H1 (cell line): Measurements from ENCODE around the gene FOXO6. TPM values are rescaled to one million over a fixed set of nuclear protein-coding genes. Genes with fewer than 3 reads are reported as not detected.

ENCODE experiments used
- CTCF ChIA-PET: fragments of 300-600 bp; sonication (Branson Sonifier 250); formaldehyde crosslinking; loops from one replicate; lab custom pipeline; 2021; ENCODE audit not compliant: partially characterized antibody; lab: Charles Lee
- POLR2A ChIA-PET: fragments of 300-600 bp; sonication (Branson Sonifier 250); formaldehyde crosslinking; loops from one replicate; lab custom pipeline; 2021; ENCODE audit warnings: inconsistent platforms; ENCODE audit not compliant: partially characterized antibody; lab: Charles Lee
- DNase-seq, 2 experiments: peaks; one replicate each; pipeline versions ENCODE4 v3.0.0 to v3.0.0-alpha.2; 2010 to 2022; ENCODE audit warnings: low spot score in 2 of 2, low read depth in 1 of 2, mixed read lengths in 1 of 2
- FAIRE-seq: peaks from 2 replicates; lab custom pipeline; 2011; peaks lifted over from hg19 to GRCh38; lab: Jason Lieb, UNC
- H2AFZ ChIP-seq: 2 replicates; pipeline ENCODE4 v1.8.1; 2012; ENCODE audit warnings: low read length, inconsistent platforms
- H2AK5ac ChIP-seq: 2 replicates; pipeline ENCODE4 v1.6.1; 2013; ENCODE audit warnings: low read depth, low read length
- H2BK120ac ChIP-seq: replicated peaks from 2 replicates; pipeline ENCODE3; 2013; ENCODE audit warnings: low read depth, low read length, inconsistent platforms
- H2BK12ac ChIP-seq: 2 replicates; pipeline ENCODE4 v1.6.1; 2013; ENCODE audit warnings: low read depth, low read length
- H2BK15ac ChIP-seq: 2 replicates; pipeline ENCODE4 v1.6.1; 2013; ENCODE audit warnings: low read length
- H2BK20ac ChIP-seq: 2 replicates; pipeline ENCODE4 v1.6.1; 2013; ENCODE audit warnings: low read length
- H2BK5ac ChIP-seq: 2 replicates; pipeline ENCODE4 v1.6.1; 2013; ENCODE audit warnings: low read depth, low read length
- H3K14ac ChIP-seq: 2 replicates; pipeline ENCODE4 v1.6.1; 2013; ENCODE audit warnings: inconsistent platforms; ENCODE audit not compliant: insufficient read length
- H3K18ac ChIP-seq: 2 replicates; pipeline ENCODE4 v1.6.1; 2013; ENCODE audit warnings: low read length; ENCODE audit errors: extremely low read depth
- H3K23ac ChIP-seq: 2 replicates; pipeline ENCODE4 v1.6.1; 2013; ENCODE audit warnings: inconsistent platforms; ENCODE audit not compliant: insufficient read length
- H3K23me2 ChIP-seq: 2 replicates; pipeline ENCODE4 v1.6.1; 2013; ENCODE audit warnings: low read depth, low read length
- H3K27ac ChIP-seq: 2 replicates; pipeline ENCODE4 v1.6.1; 2011; ENCODE audit warnings: low read depth, low read length, inconsistent platforms
- H3K27me3 ChIP-seq, 4 experiments: replicated peaks in 1 of 4; 1 replicate in 1 of 4; 2 replicates in 3 of 4; pipeline versions ENCODE4 v1.6.1 to v1.8.1; 2011 to 2013; ENCODE audit warnings: low read length in 3 of 4, mild to moderate bottlenecking in 3 of 4, inconsistent platforms in 2 of 4, mixed read lengths in 2 of 4, moderate library complexity in 1 of 4; ENCODE audit not compliant: control insufficient read depth in 3 of 4, insufficient read depth in 3 of 4; ENCODE audit errors: extremely low read depth in 1 of 4
- H3K36me3 ChIP-seq, 4 experiments: 2 replicates each; pipeline versions ENCODE4 v1.6.1 to v1.8.1; 2011 to 2013; ENCODE audit warnings: mild to moderate bottlenecking in 4 of 4, low read length in 3 of 4, moderate library complexity in 2 of 4, control low read depth in 1 of 4, inconsistent platforms in 1 of 4; ENCODE audit not compliant: insufficient read depth in 4 of 4, control insufficient read depth in 2 of 4
- H3K4ac ChIP-seq: replicated peaks from 2 replicates; pipeline ENCODE3; 2013; ENCODE audit warnings: low read length, low read depth, mixed read lengths, inconsistent platforms; ENCODE audit not compliant: insufficient read length
- H3K4me1 ChIP-seq, 4 experiments: replicated peaks in 1 of 4; 1 replicate in 1 of 4; 2 replicates in 3 of 4; pipeline versions ENCODE4 v1.6.1 to v1.8.1; 2011 to 2013; ENCODE audit warnings: low read length in 3 of 4, inconsistent platforms in 2 of 4, mixed read lengths in 1 of 4; ENCODE audit not compliant: insufficient read depth in 4 of 4, control insufficient read depth in 3 of 4
- H3K4me2 ChIP-seq, 2 experiments: 2 replicates each; pipeline versions ENCODE4 v1.6.1 to v1.8.1; 2011 to 2013; ENCODE audit warnings: low read depth in 2 of 2, low read length in 2 of 2, control low read depth in 1 of 2, inconsistent platforms in 1 of 2, mild to moderate bottlenecking in 1 of 2; ENCODE audit not compliant: insufficient read depth in 1 of 2
- H3K4me3 ChIP-seq, 4 experiments: fragments of 200-600, 300-600 bp in 1 of 4; sonication (generic), shearing (Covaris generic), sonication (Bioruptor Twin) in 1 of 4; 2 replicates each; pipeline versions ENCODE4 v1.5.1 to v1.8.1; 2011 to 2016; ENCODE audit warnings: low read length in 4 of 4, low read depth in 3 of 4, control low read depth in 2 of 4, inconsistent platforms in 2 of 4, mild to moderate bottlenecking in 2 of 4, mixed read lengths in 1 of 4, moderate library complexity in 1 of 4; ENCODE audit not compliant: insufficient read depth in 2 of 4; ENCODE audit errors: extremely low read depth in 1 of 4
- H3K56ac ChIP-seq: replicated peaks from 2 replicates; pipeline ENCODE3; 2013; ENCODE audit warnings: low read depth, mild to moderate bottlenecking, mixed read lengths, low read length, inconsistent platforms; ENCODE audit not compliant: insufficient read length
- H3K79me1 ChIP-seq: 2 replicates; pipeline ENCODE4 v1.6.1; 2013; ENCODE audit warnings: low read depth, low read length, control low read depth
- H3K79me2 ChIP-seq, 2 experiments: 2 replicates each; pipeline versions ENCODE4 v1.6.1 to v1.8.1; 2012 to 2013; ENCODE audit warnings: low read length in 2 of 2, mild to moderate bottlenecking in 2 of 2, inconsistent platforms in 1 of 2; ENCODE audit not compliant: insufficient read depth in 2 of 2, control insufficient read depth in 1 of 2
- H3K9ac ChIP-seq, 4 experiments: replicated peaks in 1 of 4; 1 replicate in 1 of 4; 2 replicates in 3 of 4; pipeline versions ENCODE4 v1.6.1 to v1.8.1; 2011 to 2013; ENCODE audit warnings: low read depth in 3 of 4, low read length in 3 of 4, control low read depth in 2 of 4, mild to moderate bottlenecking in 2 of 4, moderate library complexity in 2 of 4, inconsistent platforms in 1 of 4; ENCODE audit errors: extremely low read depth in 1 of 4
- H3K9me3 ChIP-seq, 2 experiments: 2 replicates each; pipeline versions ENCODE4 v1.6.1 to v1.8.1; 2012 to 2013; ENCODE audit warnings: mild to moderate bottlenecking in 2 of 2, moderate library complexity in 2 of 2, control low read depth in 1 of 2, inconsistent platforms in 1 of 2, low read depth in 1 of 2, low read length in 1 of 2, mixed read lengths in 1 of 2; ENCODE audit not compliant: insufficient read depth in 2 of 2
- H4K20me1 ChIP-seq, 2 experiments: replicated peaks in 1 of 2; 2 replicates each; pipeline versions ENCODE3 to v1.8.1; 2011 to 2013; ENCODE audit warnings: inconsistent platforms in 2 of 2, low read length in 2 of 2, mild to moderate bottlenecking in 1 of 2; ENCODE audit not compliant: insufficient read depth in 2 of 2, control insufficient read depth in 1 of 2
- H4K5ac ChIP-seq: 2 replicates; pipeline ENCODE4 v1.6.1; 2013; ENCODE audit warnings: low read length, low read depth, mixed read lengths, inconsistent platforms; ENCODE audit not compliant: insufficient read length
- H4K8ac ChIP-seq: 2 replicates; pipeline ENCODE4 v1.8.0; 2013; ENCODE audit warnings: mild to moderate bottlenecking, moderate library complexity, low read length, inconsistent platforms; ENCODE audit not compliant: insufficient read depth; ENCODE audit errors: extremely low read depth
- H4K91ac ChIP-seq: replicated peaks from 2 replicates; pipeline ENCODE3; 2013; ENCODE audit warnings: low read length, mixed read lengths, inconsistent platforms; ENCODE audit not compliant: insufficient read length
- CHD1 ChIP-seq: IDR thresholded peaks from 2 replicates; pipeline ENCODE4 v1.6.1; 2012; ENCODE audit warnings: low read depth, low read length, improper control_type of control experiment
- KDM1A ChIP-seq: fragments of 200-600, 300-600 bp; sonication (generic); IDR thresholded peaks from 2 replicates; pipeline ENCODE4 v1.7.1; 2016; ENCODE audit warnings: mild to moderate bottlenecking, low read length, borderline replicate concordance
- WGBS, 2 experiments: shearing (Covaris generic) in 1 of 2; methylation state at CpG; one replicate each; pipeline versions ENCODE4 v1.1.6 to v1.1.7; 2013 to 2015; ENCODE audit warnings: low lambda C conversion rate in 2 of 2, mixed read lengths in 2 of 2, inconsistent platforms in 1 of 2, low coverage in 1 of 2, missing lambda C conversion rate in 1 of 2; ENCODE audit not compliant: insufficient replicate concordance in 2 of 2, insufficient coverage in 1 of 2, insufficient read length in 1 of 2; ENCODE audit errors: extremely low coverage in 1 of 2, missing lambda C conversion rate in 1 of 2; 5-methylcytosine and 5-hydroxymethylcytosine counted together
- polyA plus RNA-seq, 7 experiments: library from polyadenylated mRNA; depleted of rRNA in 3 of 7; stranded (reverse) in 5 of 7; unstranded in 2 of 7; fragments of >200 nt in 5 of 7; fragments of 200-250 nt in 2 of 7; gene quantifications; 1 replicate in 5 of 7; 2 replicates in 1 of 7; 4 replicates in 1 of 7; pipeline versions ENCODE4 v1.2.1 to v1.2.3, GENCODE V29; 2011 to 2013; ENCODE audit warnings: missing spikeins in 2 of 7, mixed read lengths in 2 of 7
- total RNA-seq: library from RNA; stranded (reverse); fragmentation: NEBNext Ultra II Directional; extraction: Animal tissue kit (Norgen Biotek cat#: 25700); gene quantifications from 2 replicates; pipeline ENCODE4 v1.2.1, GENCODE V29; 2021

The FOXO6 gene
- total and polyA plus RNA-seq, 2 of the 8 experiments (the other 6 are each of a cell fraction or from before 2014, with no cell fraction given) = 0.59 to 3.0 TPM

GRCh38 chr1:41356752-41357151 is 4.5 kb upstream of the FOXO6 start:
- peaks cover 12% of the 10 kb centered on the region for H3K23me2 ChIP-seq
- H3K56ac ChIP-seq = no peak overlapping the region
- no peak overlapping the region for H2BK20ac ChIP-seq
- no peak overlapping the region for H3K14ac ChIP-seq
- H3K79me2 ChIP-seq = no peaks in the 10 kb centered on the region
- H2BK15ac ChIP-seq = no peak overlapping the region
- peaks cover 1 to 8% (median 4%) of the 10 kb centered on the region in 4 experiments; a peak in 6 of 7 replicates for H3K27me3 ChIP-seq
- H4K8ac ChIP-seq = no peak overlapping the region
- no peaks in the 10 kb centered on the region for H3K9me3 ChIP-seq
- WGBS, 2 experiments = 91% methylated on average over 4 of the region's 4 CpGs; no CpG with 5 or more reads in 1 of the 2 experiments
- H2AFZ ChIP-seq = no peak overlapping the region
- no peak for FAIRE-seq
- no peak overlapping the region for H2BK120ac ChIP-seq
- no peak overlapping the region for H3K23ac ChIP-seq
- CTCF ChIA-PET = interaction anchor here (0.6 to 11.6 kb wide), 17 partner anchors 10 to 76 kb away, joined by 3 to 173 read pairs (median 9); no protein-coding TSS in a partner anchor
- no peak for TF ChIP-seq CHD1
- TF ChIP-seq KDM1A = peak; percentile 73; the same call in 1 of the 2 replicates
- no peak overlapping the region for H4K91ac ChIP-seq
- H3K79me1 ChIP-seq = no peaks in the 10 kb centered on the region
- no peak overlapping the region for H3K4me3 ChIP-seq
- no peak overlapping the region for H3K18ac ChIP-seq
- no peak overlapping the region for H4K5ac ChIP-seq
- H3K9ac ChIP-seq = no peak overlapping the region
- H2AK5ac ChIP-seq = no peak overlapping the region
- H2BK12ac ChIP-seq = no peak overlapping the region
- H3K4me2 ChIP-seq = no peak overlapping the region
- peaks cover 3 to 27% (median 19%) of the 10 kb centered on the region in 4 experiments for H3K4me1 ChIP-seq
- DNase-seq = peak in 1 of 2 experiments; percentile 16
- no peak overlapping the region for H2BK5ac ChIP-seq
- H4K20me1 ChIP-seq = no peaks in the 10 kb centered on the region
- POLR2A ChIA-PET = interaction anchor here (0.9 to 1.7 kb wide), 3 partner anchors 15 to 72 kb away, joined by 3 to 9 read pairs (median 3); no protein-coding TSS in a partner anchor
- H3K27ac ChIP-seq = no peak overlapping the region
- H3K4ac ChIP-seq = no peak overlapping the region
- H3K36me3 ChIP-seq = no peaks in the 10 kb centered on the region
